ENCODE results near the gene CTNND2.

Gene CTNND2

GRCh38 chr5:10982626-10983025 lies 921.6 kb downstream of the CTNND2 start:
- Histone ChIP-seq H3F3A (ENCODE audit: control insufficient read depth, insufficient read depth) (no peaks in the 10 kb centered on the region), H3K27ac (ENCODE audit: low read depth, low read length) (no peak overlapping the region), H3K36me3 (ENCODE audit: control insufficient read depth, low read length) (no peaks in the 10 kb centered on the region), H3K27me3 (ENCODE audit: control insufficient read depth, low read length) (no peaks in the 10 kb centered on the region), H3K79me2 (ENCODE audit: control insufficient read depth, low read length) (no peaks in the 10 kb centered on the region), H3K4me3 (ENCODE audit: low read length) (no peak overlapping the region), H4K20me1 (ENCODE audit: control insufficient read depth, insufficient read depth, low read depth, low read length) (no peaks in the 10 kb centered on the region), H3K9me3 (ENCODE audit: control insufficient read depth, insufficient read depth, low read length) (no peaks in the 10 kb centered on the region), H3K4me2 (ENCODE audit: low read length) (no peak overlapping the region), H3K4me1 (ENCODE audit: control insufficient read depth, low read length) (no peaks in the 10 kb centered on the region), H3K9me2 (replicated peaks; ENCODE audit: control insufficient read depth, low read length) (no peaks in the 10 kb centered on the region)
- TF ChIP-seq CTCF (IDR thresholded peaks at IDR 0.05; ENCODE audit: low read depth, low read length, poor library complexity, severe bottlenecking) (no peak), EZH2phosphoT487 (IDR thresholded peaks at IDR 0.05; ENCODE audit: borderline replicate concordance, low read length) (no peak)

- H3K9me2 ChIP-seq (replicated peaks; ENCODE audit: control insufficient read depth, low read length) = no peaks in the 10 kb centered on the region
- no peaks in the 10 kb centered on the region for H3K27me3 ChIP-seq (ENCODE audit: control insufficient read depth, low read length)
- no peaks in the 10 kb centered on the region for H3K79me2 ChIP-seq (ENCODE audit: control insufficient read depth, low read length)
- TF ChIP-seq CTCF (IDR thresholded peaks at IDR 0.05; ENCODE audit: low read depth, low read length, poor library complexity, severe bottlenecking) (no peak), EZH2phosphoT487 (IDR thresholded peaks at IDR 0.05; ENCODE audit: borderline replicate concordance, low read length) (no peak)
- no peaks in the 10 kb centered on the region for H3K9me3 ChIP-seq (ENCODE audit: control insufficient read depth, insufficient read depth, low read length)
- H3K4me1 ChIP-seq (ENCODE audit: control insufficient read depth, low read length) = no peaks in the 10 kb centered on the region
- H3K27ac ChIP-seq (ENCODE audit: low read depth, low read length) = no peak overlapping the region
- no peaks in the 10 kb centered on the region for H4K20me1 ChIP-seq (ENCODE audit: control insufficient read depth, insufficient read depth, low read depth, low read length)
- no peak overlapping the region for H3K4me2 ChIP-seq (ENCODE audit: low read length)
- no peak overlapping the region for H3K4me3 ChIP-seq (ENCODE audit: low read length)
- H3K36me3 ChIP-seq (ENCODE audit: control insufficient read depth, low read length) = no peaks in the 10 kb centered on the region
- no peaks in the 10 kb centered on the region for H3F3A ChIP-seq (ENCODE audit: control insufficient read depth, insufficient read depth)
These were observed 922.3 kb downstream of the CTNND2 start for GRCh38 chr5:10981932-10982331.

- no peaks in the 10 kb centered on the region for H3K9me2 ChIP-seq (replicated peaks; ENCODE audit: control insufficient read depth, low read length)
- no peak overlapping the region for H3K4me2 ChIP-seq (ENCODE audit: low read length)
- H3K9me3 ChIP-seq (ENCODE audit: control insufficient read depth, insufficient read depth, low read length) = no peaks in the 10 kb centered on the region
- H3K4me3 ChIP-seq (ENCODE audit: low read length) = no peak overlapping the region
- H3K27ac ChIP-seq (ENCODE audit: low read depth, low read length) = no peak overlapping the region
- no peaks in the 10 kb centered on the region for H3F3A ChIP-seq (ENCODE audit: control insufficient read depth, insufficient read depth)
- no peaks in the 10 kb centered on the region for H3K36me3 ChIP-seq (ENCODE audit: control insufficient read depth, low read length)
- no peak for TF ChIP-seq CTCF (IDR thresholded peaks at IDR 0.05; ENCODE audit: low read depth, low read length, poor library complexity, severe bottlenecking)
- TF ChIP-seq EZH2phosphoT487 (IDR thresholded peaks at IDR 0.05; ENCODE audit: borderline replicate concordance, low read length) = no peak
- no peaks in the 10 kb centered on the region for H3K27me3 ChIP-seq (ENCODE audit: control insufficient read depth, low read length)
- no peaks in the 10 kb centered on the region for H3K79me2 ChIP-seq (ENCODE audit: control insufficient read depth, low read length)
- H3K4me1 ChIP-seq (ENCODE audit: control insufficient read depth, low read length) = no peaks in the 10 kb centered on the region
- H4K20me1 ChIP-seq (ENCODE audit: control insufficient read depth, insufficient read depth, low read depth, low read length) = no peaks in the 10 kb centered on the region
These were observed 927.2 kb downstream of the CTNND2 start for GRCh38 chr5:10977011-10977410.

GRCh38 chr5:10975945-10976344 lies 928.3 kb downstream of the CTNND2 start:
- no peaks in the 10 kb centered on the region for H4K20me1 ChIP-seq (ENCODE audit: control insufficient read depth, insufficient read depth, low read depth, low read length)
- H3K4me2 ChIP-seq (ENCODE audit: low read length) = no peak overlapping the region
- no peaks in the 10 kb centered on the region for H3K9me3 ChIP-seq (ENCODE audit: control insufficient read depth, insufficient read depth, low read length)
- TF ChIP-seq CTCF (IDR thresholded peaks at IDR 0.05; ENCODE audit: low read depth, low read length, poor library complexity, severe bottlenecking) (no peak), EZH2phosphoT487 (IDR thresholded peaks at IDR 0.05; ENCODE audit: borderline replicate concordance, low read length) (no peak)
- no peaks in the 10 kb centered on the region for H3K79me2 ChIP-seq (ENCODE audit: control insufficient read depth, low read length)
- no peaks in the 10 kb centered on the region for H3K4me1 ChIP-seq (ENCODE audit: control insufficient read depth, low read length)
- H3K4me3 ChIP-seq (ENCODE audit: low read length) = no peak overlapping the region
- H3K27ac ChIP-seq (ENCODE audit: low read depth, low read length) = no peak overlapping the region
- H3F3A ChIP-seq (ENCODE audit: control insufficient read depth, insufficient read depth) = no peaks in the 10 kb centered on the region
- no peaks in the 10 kb centered on the region for H3K27me3 ChIP-seq (ENCODE audit: control insufficient read depth, low read length)
- H3K36me3 ChIP-seq (ENCODE audit: control insufficient read depth, low read length) = no peaks in the 10 kb centered on the region
- no peaks in the 10 kb centered on the region for H3K9me2 ChIP-seq (replicated peaks; ENCODE audit: control insufficient read depth, low read length)

Measured in DOHH2 (cell line).